IMR-90 (cell line): ENCODE data around the gene MLLT10. TPM values are rescaled to one million over a fixed set of nuclear protein-coding genes. Genes with fewer than 3 reads are reported as not detected.

Experiments
- BHLHE40 ChIP-seq: fragments of 150-350 bp; IDR thresholded peaks from 2 replicates; pipeline ENCODE4 v1.6.1; 2016; ENCODE audit warnings: mild to moderate bottlenecking, low read depth, low read length
- CEBPB ChIP-seq: IDR thresholded peaks from 2 replicates; pipeline ENCODE4 v1.6.1; 2012; ENCODE audit warnings: low read depth, low read length, improper control_type of control experiment
- RCOR1 ChIP-seq: IDR thresholded peaks from 2 replicates; pipeline ENCODE4 v1.6.1; 2012; ENCODE audit warnings: mild to moderate bottlenecking, low read length, improper control_type of control experiment; ENCODE audit not compliant: insufficient replicate concordance
- polyA plus RNA-seq, 3 experiments: library from polyadenylated mRNA; depleted of rRNA; stranded (reverse); fragments of >200 nt; gene quantifications; 2 replicates each; pipeline ENCODE4 v1.2.3, GENCODE V29; 2012; ENCODE audit warnings: low replicate concordance in 1 of 3
- total RNA-seq: library from RNA; depleted of rRNA; stranded (reverse); fragments of >200 nt; gene quantifications from 2 replicates; pipeline ENCODE4 v1.2.3, GENCODE V29; 2012

Gene MLLT10
- total and polyA plus RNA-seq, 2 of the 4 experiments (the other 2 are of a cell fraction): 22.5 to 29.0 TPM

DNA sequence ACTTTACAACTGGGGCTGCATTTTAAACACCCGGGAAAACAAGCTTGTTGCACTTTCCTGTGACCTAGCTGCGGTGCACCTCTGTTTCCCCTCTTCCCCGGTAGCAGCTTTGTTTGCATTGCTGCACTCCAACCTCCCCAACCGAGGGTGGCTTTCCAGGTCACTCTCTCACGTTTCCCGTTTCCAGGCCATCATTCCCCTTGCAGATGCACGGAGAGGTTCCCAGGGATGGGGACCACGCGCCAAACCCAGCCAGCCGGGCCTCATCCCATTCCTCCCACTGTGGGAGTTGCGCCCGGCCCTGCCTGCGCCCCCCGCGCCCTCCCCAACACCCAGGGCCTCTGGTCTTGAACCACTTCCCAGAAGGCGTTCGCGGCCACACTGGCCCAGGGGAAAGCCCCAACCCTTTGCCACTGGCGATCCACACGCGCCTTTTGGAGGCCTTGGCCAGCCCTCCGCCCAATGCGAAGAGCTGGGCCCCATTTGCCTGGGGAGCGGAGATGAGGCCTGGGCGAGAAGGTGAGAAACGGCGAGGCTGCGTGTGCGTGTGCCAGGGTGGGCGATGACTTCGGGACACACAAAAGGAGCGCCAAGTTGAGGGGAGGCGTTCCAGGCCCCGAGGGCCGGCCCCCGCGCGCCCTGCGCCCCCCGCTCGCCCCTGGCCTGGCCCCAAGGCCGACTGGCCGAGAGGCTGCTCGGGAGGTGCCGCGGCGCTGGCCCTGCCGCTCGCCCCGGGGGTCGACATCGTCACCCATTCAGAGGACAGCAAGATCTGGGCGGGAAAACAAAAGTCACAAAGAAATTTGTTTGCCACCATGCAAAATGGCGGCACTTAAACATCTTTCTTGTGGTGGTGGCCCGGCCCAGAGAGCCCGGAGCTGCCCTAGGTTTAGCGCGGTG lies 24.4 kb upstream of the MLLT10 start (continued):
- TF ChIP-seq BHLHE40: no peak
- no peak for TF ChIP-seq CEBPB
- TF ChIP-seq RCOR1: no peak
